Hepatocyte (in vitro differentiated cells): Measurements from ENCODE around the gene MAST4. TPM values are rescaled to one million over a fixed set of nuclear protein-coding genes. Genes with fewer than 3 reads are reported as not detected.
A peak's percentile ranks its signal among the peaks of the same experiment; 100 is the strongest.

Source experiments
- DNase-seq: peaks from one replicate; pipeline ENCODE4 v3.0.0-alpha.2; 2016; ENCODE audit warnings: low spot score
- H2AFZ ChIP-seq: fragments of 200-600 bp; sonication (generic); 2 replicates; pipeline ENCODE4 v1.6.0; 2016; ENCODE audit warnings: antibody characterized with exemption, mild to moderate bottlenecking
- H3K27ac ChIP-seq: fragments of 200-600 bp; sonication (generic); 2 replicates; pipeline ENCODE4 v1.5.1; 2016; ENCODE audit warnings: mild to moderate bottlenecking
- H3K27me3 ChIP-seq: fragments of 200-600 bp; sonication (generic); 2 replicates; pipeline ENCODE4 v1.6.1; 2016
- H3K36me3 ChIP-seq: fragments of 200-600 bp; sonication (generic); replicated peaks from 2 replicates; pipeline ENCODE4 v1.5.1; 2016; ENCODE audit warnings: low read depth; ENCODE audit not compliant: insufficient read depth
- H3K4me1 ChIP-seq: fragments of 200-600 bp; sonication (generic); 2 replicates; pipeline ENCODE4 v1.5.1; 2016; ENCODE audit warnings: mild to moderate bottlenecking, moderate library complexity; ENCODE audit not compliant: insufficient read depth
- H3K4me2 ChIP-seq: fragments of 200-600 bp; sonication (generic); 2 replicates; pipeline ENCODE4 v1.6.0; 2016
- H3K4me3 ChIP-seq: fragments of 200-600 bp; sonication (generic); 2 replicates; pipeline ENCODE4 v1.5.1; 2016; ENCODE audit warnings: mild to moderate bottlenecking
- H3K79me2 ChIP-seq: fragments of 200-600 bp; sonication (generic); 2 replicates; pipeline ENCODE4 v1.6.0; 2017; ENCODE audit warnings: mild to moderate bottlenecking
- H3K9me2 ChIP-seq: fragments of 200-600 bp; sonication (generic); replicated peaks from 2 replicates; pipeline ENCODE4 v1.6.0; 2017; ENCODE audit warnings: mild to moderate bottlenecking; ENCODE audit not compliant: insufficient read depth
- H3K9me3 ChIP-seq: fragments of 200-600 bp; sonication (generic); 2 replicates; pipeline ENCODE4 v1.5.1; 2016; ENCODE audit warnings: low read depth, mild to moderate bottlenecking
- H4K20me1 ChIP-seq: fragments of 200-600 bp; sonication (generic); 2 replicates; pipeline ENCODE4 v1.6.0; 2016; ENCODE audit warnings: mild to moderate bottlenecking; ENCODE audit not compliant: insufficient read depth, poor library complexity, severe bottlenecking
- CTCF ChIP-seq: fragments of 200-600 bp; sonication (generic); IDR thresholded peaks from 2 replicates; pipeline ENCODE4 v1.5.1; 2016; ENCODE audit warnings: antibody characterized with exemption, mild to moderate bottlenecking; ENCODE audit not compliant: poor library complexity
- EZH2 ChIP-seq: fragments of 200-600 bp; sonication (generic); IDR thresholded peaks from 2 replicates; pipeline ENCODE4 v1.6.1; 2016; ENCODE audit warnings: antibody characterized with exemption, mild to moderate bottlenecking, borderline replicate concordance
- EZH2phosphoT487 ChIP-seq: fragments of 200-600 bp; sonication (generic); IDR thresholded peaks from one replicate; pipeline ENCODE4 v1.6.1; 2018; ENCODE audit warnings: antibody characterized with exemption, mild to moderate bottlenecking, low read depth, moderate library complexity; ENCODE audit not compliant: unreplicated experiment, severe bottlenecking
- WGBS: methylation state at CpG from one replicate; pipeline ENCODE4 v1.1.6; 2016; ENCODE audit warnings: low lambda C conversion rate; ENCODE audit errors: missing lambda C conversion rate; 5-methylcytosine and 5-hydroxymethylcytosine counted together
- polyA plus RNA-seq: library from polyadenylated mRNA; unstranded; fragments of >200 nt; fragmentation: Nextera tagmentation; extraction: Ambion mirVana; gene quantifications from 2 replicates; pipeline ENCODE4 v1.2.1, GENCODE V29; 2016
- total RNA-seq: library from RNA; depleted of rRNA; stranded (reverse); fragments of >200 nt; gene quantifications from 2 replicates; pipeline ENCODE4 v1.2.3, GENCODE V29; 2014

The MAST4 gene
- total and polyA plus RNA-seq, 2 experiments from 2014 or later = 11.7 to 13.2 TPM

- Histone ChIP-seq H3K79me2 (no peaks in the 10 kb centered on the region), H3K4me2 (no peak overlapping the region), H3K4me1 (no peaks in the 10 kb centered on the region), H2AFZ (no peak overlapping the region), H3K9me2 (no peaks in the 10 kb centered on the region), H3K9me3 (no peaks in the 10 kb centered on the region), H4K20me1 (no peaks in the 10 kb centered on the region), H3K4me3 (no peak overlapping the region), H3K27me3 (peaks cover 10% of the 10 kb centered on the region), H3K27ac (no peak overlapping the region), H3K36me3 (no peaks in the 10 kb centered on the region)
- 83% methylated on average over 7 of the region's 7 CpGs for WGBS
- TF ChIP-seq EZH2phosphoT487 (no peak), EZH2 (no peak), CTCF (no peak)
- no peak for DNase-seq
These were observed 230.1 kb downstream of the MAST4 start for GRCh38 chr5:66826263-66826662.

- Histone ChIP-seq H3K4me2 (no peak overlapping the region), H4K20me1 (no peaks in the 10 kb centered on the region), H3K27me3 (peaks cover 10% of the 10 kb centered on the region), H3K9me3 (no peaks in the 10 kb centered on the region), H3K36me3 (no peaks in the 10 kb centered on the region), H3K27ac (no peak overlapping the region), H3K79me2 (no peaks in the 10 kb centered on the region), H3K9me2 (no peaks in the 10 kb centered on the region), H3K4me1 (no peaks in the 10 kb centered on the region), H2AFZ (no peak overlapping the region), H3K4me3 (no peak overlapping the region)
- 34% methylated on average over 3 of the region's 3 CpGs for WGBS
- no peak for DNase-seq
- no peak for TF ChIP-seq CTCF
- TF ChIP-seq EZH2phosphoT487 = no peak
- no peak for TF ChIP-seq EZH2
These were observed 230.5 kb downstream of the MAST4 start for GRCh38 chr5:66826696-66827095.

DNA sequence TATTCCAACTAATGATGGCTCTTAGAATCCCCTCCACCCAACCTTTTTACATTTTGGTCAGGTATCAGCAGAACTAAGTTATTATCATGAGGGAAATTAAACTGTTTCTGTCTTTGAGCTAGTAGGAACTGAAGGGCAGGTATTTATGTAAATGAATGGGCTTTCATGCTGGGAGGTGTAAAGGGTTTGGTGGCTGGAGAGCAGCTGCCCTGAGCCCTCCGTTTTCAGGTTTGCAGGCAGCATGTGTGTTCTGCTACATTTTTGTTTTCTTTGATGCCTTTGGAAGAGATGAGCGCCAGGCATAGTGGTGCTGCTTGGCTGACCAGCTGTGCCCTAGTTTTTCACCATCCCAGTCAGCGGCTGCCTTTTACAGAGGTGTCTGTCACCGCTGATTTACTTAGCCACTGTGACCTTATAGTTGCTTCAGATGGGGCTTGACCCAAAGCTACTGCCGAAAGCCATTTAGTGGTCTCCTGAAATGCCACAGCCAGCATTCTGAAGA is 231.9 kb downstream of the MAST4 start:
- Histone ChIP-seq H2AFZ (peak overlapping the region; percentile 49), H3K9me2 (no peaks in the 10 kb centered on the region), H3K9me3 (no peaks in the 10 kb centered on the region), H3K79me2 (no peaks in the 10 kb centered on the region), H3K27me3 (peaks cover 10% of the 10 kb centered on the region), H3K4me2 (peak overlapping the region; percentile 85), H4K20me1 (no peaks in the 10 kb centered on the region), H3K4me1 (no peaks in the 10 kb centered on the region), H3K4me3 (peak overlapping the region; percentile 10), H3K27ac (no peak overlapping the region), H3K36me3 (no peaks in the 10 kb centered on the region)
- 19% methylated on average over 5 of the region's 5 CpGs for WGBS
- DNase-seq = no peak
- TF ChIP-seq EZH2phosphoT487 = no peak
- TF ChIP-seq CTCF = no peak
- no peak for TF ChIP-seq EZH2
